HL-60 (cell line): Measurements from ENCODE around the gene PTRHD1.

Experiments
- CTCF ChIP-seq: IDR thresholded peaks from one replicate; pipeline ENCODE4 v1.5.1; 2011; ENCODE audit warnings: low read length, control low read depth, inconsistent platforms; ENCODE audit not compliant: insufficient read depth
- GABPA ChIP-seq: IDR thresholded peaks from 2 replicates; pipeline ENCODE4 v1.6.1; 2012; ENCODE audit warnings: low read depth
- POLR2AphosphoS5 ChIP-seq: IDR thresholded peaks from 2 replicates; pipeline ENCODE4 v1.6.1; 2012; ENCODE audit warnings: low read depth
- REST ChIP-seq: IDR thresholded peaks from 2 replicates; pipeline ENCODE4 v1.6.1; 2012; ENCODE audit warnings: low read depth; ENCODE audit not compliant: insufficient replicate concordance

- TF ChIP-seq CTCF (no peak), REST (no peak), GABPA (no peak), POLR2AphosphoS5 (no peak)
Measured at GRCh38 chr2:24763843-24764242, 29.3 kb downstream of the PTRHD1 start.
